GM19397 (cell line): ENCODE results near the gene MGAT5.
A peak's percentile ranks its signal among the peaks of the same experiment; 100 is the strongest.
"Not testable (repeated sequence)": the region's sequence is repeated elsewhere in the genome, so short reads cannot be mapped to it uniquely, and the experiment has no call there.

Experiments used
- ATAC-seq: cut with Tn5 transposase; IDR thresholded peaks from one replicate; pipeline ENCODE4 v1.9.1; 2021; ENCODE audit warnings: mild to moderate bottlenecking, moderate library complexity; ENCODE audit not compliant: unreplicated experiment

MGAT5 gene

DNA sequence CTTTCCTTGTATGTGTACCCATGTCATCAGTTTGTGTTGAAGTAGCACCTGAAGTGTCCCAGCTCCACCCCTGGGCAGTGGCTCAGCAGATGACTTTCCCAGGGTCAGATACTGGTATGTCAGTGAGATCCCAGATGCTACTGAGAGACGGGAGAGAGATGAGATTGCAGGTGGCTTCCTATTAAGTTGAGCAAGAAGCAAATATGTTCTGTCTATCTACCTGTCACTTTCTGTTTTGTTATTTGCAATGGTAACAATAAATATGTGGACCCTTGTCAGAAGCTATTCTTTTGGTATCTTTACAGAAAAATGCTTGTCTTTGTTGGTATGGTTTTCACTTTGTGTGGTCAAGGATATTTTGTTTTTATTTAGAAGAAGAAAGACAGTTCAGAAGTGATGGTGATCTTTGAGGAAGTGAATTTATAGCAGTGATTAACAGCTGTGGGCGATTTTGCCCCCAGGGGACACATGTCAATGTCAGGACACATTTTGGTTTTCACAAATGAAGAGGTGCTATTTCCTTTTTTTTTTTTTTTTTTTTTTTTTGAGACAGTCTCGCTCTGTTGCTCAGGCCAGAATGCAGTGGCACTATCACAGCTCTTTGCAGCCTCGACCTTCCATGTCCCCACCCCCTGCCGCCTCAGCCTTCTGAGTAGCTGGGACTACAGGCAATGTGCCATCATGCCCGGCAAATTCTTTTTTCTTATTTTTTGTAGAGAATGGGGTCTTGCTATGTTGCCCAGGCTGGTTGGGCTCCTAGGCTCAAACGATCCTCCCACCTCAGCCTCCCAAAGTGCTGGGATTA, 21.4 kb downstream of the MGAT5 start:
- ATAC-seq: peak; percentile 72

DNA sequence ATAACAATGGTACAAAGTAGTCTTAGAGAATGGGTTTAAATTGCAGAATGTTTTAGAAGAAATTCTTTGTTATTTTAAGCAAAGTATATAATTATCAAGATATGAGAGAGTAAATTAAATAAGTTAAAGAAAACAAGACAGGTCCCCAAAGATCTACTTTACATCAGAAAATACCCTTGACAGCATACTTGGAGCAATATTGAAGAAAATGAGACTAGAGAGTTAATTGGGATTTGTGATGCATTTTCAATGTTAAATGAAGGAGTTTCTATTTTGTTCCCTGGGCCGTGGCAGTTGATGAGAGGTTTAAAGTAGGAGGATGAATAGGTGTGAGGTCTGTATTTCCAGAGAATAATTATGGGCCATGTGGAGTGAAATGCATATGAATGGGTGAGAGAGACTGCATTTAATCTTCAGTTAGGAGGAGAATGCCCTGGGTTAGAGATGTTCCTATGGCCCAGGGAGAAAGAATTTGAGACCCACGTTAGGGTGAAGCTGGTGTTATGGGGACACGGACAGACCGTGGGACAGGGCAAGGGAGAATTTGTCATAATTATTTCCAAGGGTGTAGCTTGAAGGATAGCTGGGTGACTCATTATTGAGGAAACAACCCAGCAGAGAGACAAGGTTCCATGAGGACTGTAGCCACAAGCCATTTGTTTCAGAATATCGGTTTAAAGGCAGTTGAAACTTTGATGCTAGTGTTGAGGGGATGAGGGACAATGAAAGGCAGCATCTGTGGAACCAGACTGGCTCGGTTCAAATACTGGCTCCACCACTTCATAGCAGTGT, 22.7 kb downstream of the MGAT5 start:
- ATAC-seq: no peak

DNA sequence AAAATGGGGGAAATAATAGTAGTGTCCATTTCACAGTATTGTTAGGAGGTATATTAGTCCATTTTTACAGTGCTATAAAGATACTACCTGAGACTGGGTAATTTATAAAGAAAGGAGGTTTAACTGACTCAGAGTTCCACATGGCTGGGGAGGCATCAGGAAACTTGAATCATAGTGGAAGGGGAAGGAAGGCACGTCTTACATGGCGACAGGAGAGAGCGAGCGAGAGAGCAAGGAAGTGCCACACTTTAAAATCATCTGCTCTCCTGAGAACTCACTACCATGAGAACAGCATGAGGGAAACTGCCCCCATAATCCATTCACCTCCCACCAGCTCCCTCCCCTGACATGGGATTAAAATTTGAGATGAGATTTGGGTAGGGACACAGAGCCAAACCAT, 23.4 kb downstream of the MGAT5 start:
- no peak for ATAC-seq

DNA sequence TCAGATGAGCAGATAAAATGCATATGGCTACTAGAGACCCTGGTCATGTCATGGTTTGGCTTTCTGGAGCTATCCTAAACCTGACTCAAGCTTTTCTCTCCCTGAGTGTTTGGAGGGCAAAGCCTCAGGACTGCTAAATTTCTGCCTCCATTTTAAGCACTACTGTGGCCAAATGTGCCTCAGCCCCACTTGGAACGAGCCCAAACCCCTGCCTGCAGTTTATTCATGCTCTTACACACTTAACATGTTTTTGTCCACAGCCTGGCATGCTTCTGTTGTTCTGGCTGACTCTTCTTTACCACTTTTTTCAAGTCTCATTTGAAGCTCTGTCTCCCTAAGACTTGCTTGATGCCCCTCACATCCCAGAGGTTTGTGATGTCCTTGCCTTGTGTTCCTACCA, 24.7 kb downstream of the MGAT5 start:
- no peak for ATAC-seq

DNA sequence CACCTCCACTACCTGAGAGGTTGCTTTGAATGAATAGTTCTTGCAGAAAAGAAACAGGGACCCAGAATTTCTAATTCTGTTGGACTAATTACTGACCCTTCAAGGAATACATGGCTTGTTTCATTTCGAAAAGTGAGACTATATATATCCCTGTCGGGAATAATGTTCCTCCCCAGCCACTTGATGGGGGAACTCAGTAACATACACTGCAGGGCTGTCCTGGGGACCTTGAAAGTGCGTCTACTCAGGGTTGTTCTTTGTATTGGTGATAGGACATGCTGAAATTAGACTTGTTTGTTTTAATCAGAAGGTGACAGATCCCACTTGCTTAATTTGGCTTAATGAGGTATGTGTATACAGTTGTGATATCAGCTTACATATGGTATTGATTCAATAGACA, 25.5 kb downstream of the MGAT5 start:
- ATAC-seq: no peak

DNA sequence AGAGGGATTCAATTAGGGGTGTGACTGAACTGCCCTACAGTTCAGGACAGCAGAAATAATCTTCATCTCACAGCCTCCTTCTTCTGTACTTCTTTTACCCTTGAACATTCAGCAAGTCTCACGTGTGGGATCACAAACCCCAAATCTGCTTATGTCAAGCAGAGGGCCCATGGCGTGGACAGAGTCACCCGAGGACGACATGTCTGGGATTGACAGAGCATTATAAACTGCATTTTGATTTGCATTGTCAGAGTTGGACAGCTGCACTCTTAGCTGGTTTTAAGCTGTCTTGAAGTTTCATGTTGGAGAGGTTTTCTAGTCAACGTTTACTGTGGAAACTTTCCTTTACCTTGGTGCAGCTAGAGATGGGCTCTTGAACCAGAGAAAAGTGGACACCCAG, 26.4 kb downstream of the MGAT5 start:
- ATAC-seq: no peak

DNA sequence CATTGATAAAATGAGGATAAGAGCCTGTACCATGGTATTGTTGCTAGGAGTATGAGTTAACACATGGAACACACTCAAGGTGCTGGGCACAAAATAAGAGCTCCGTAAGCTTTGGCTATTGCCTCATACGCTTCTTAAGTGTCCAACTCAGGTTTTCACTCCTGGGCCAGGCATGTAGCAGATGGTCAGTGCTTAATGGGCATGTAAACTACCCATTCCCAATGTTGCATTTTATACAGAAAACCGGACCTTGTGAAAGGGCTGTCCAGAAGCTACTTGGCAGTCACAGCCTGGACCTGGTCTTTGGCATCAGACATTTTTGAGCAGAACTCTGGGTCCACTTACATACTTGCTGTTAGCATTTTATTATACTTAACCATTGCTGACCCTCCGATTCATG, 26.9 kb downstream of the MGAT5 start:
- ATAC-seq: no peak

DNA sequence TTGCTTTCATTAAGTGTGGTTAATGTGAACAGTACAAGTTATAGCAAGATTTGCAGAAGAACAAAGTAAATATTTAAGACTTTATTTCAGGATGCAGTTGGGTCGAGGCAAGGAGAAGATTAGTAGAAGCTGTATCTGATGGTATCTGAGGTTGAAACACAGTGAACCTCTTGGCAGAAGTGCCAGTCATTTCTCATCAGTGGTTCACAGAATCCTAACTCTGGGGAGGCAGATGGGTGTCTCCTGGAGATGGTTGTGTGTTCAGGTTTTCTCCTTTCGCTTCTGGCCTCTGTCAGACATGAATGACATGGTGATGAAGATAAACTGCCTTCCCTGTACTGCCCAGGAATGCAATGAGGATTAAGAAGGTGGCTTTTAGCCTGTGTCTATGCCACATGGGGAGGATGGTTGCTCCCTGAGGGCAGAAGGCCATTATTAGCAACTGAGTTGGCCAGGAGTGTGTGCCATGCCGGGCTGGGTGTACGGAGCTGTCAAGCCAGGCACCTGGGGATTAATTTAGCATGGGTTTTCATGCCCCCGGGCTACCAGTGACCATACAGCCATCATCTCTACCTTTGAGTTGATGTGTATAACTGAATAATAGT, 28.0 kb downstream of the MGAT5 start:
- no peak for ATAC-seq

DNA sequence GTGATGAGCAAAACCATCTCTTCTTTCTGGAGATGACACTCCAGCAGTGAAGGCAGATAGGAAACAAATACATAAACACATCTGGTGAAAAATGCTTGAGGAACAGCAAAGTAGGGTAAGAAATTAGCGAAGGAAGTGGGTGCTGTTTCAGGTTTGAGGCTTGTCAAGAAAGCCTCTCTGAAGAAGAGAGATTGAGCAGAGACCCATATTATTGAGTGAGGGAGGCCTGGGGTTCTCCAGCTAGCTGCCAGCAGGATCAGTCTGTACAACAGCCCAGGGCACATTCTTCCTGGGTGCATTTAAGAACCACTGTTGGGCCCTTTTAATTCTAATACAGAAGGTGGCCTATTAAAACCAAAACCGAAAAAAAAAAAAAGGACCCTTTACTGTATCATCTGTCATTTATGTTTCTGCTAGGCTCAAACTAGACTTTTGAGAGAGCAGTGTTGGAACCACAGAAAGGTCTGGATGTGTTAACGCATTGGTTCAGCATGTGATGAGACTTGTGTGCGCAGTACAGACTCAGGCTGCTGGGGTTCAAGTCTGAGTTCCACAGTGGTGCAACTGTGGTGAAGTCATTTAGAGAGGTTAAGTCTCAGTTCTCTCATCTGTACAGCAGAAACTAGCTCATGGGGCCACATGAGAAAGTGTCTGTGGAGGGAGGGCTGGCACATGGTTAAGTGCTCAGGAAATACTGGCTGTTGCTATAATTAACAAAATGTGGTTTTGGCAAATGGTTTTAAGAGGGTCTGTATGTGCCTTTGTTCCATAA, 28.9 kb downstream of the MGAT5 start:
- peak; percentile 84 for ATAC-seq

DNA sequence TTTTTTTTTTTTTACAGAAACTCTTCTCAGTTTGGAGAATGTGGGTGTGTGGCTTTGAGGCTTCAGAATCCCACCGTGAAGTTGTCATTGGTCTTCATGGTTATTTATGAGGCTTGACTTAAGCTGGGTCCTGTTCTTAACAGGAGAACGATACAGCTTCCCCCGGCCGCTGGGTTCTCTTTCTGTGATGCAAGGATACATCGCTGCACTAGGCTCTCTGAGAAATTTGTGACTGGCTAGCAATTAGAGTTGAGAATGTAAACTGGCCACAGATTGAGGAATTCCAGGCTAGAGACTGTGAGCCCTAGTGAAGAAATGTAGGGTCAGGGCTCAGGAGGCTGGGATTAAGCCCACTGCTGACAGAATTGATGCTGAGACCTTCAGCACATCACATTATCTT, 29.8 kb downstream of the MGAT5 start:
- no peak for ATAC-seq

DNA sequence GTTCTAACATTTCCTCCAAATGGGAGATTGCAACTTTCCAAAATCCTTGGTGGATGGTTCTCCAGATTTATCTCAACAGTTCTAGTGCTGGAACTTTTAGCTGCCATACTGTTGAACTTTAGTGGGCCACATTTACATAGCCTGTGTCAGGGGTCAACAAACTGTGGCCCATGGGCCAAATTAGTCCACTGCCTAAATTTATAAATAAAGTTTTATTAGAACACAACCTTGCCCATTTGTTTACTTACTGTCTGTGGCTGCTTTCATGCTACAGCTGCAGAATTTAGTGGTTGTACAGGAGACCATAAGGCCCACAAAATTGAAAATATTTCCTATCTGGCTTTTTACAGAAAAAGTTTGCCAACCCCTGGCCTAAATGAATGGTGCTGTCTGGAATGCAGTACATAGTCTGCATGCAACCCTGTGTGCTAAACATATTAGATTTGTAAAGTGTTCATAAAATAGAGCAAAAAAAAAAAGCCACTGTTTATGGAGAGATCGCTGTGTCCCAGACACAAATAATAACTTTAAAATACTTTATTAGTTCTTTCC, 30.3 kb downstream of the MGAT5 start:
- ATAC-seq: no peak

DNA sequence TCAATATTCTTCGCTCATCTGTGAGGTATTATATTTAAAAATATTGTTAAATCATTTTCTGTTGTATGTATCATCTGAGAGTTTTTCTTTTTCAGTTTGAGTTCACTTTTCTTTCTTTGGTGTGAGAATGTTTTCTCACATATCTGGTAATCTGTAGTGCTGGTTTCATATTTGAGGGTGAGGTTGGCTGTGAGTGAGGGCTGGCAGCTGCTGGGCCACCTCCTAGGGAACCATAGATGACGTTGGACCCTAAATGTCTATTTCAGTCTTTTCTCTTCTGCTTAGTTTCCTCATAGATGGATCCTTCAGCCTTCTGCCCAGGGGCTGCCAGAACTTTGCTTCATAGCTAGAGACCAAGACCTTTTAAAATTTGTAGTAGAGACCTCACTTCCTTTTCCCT, 33.5 kb downstream of the MGAT5 start:
- ATAC-seq: peak; percentile 31

DNA sequence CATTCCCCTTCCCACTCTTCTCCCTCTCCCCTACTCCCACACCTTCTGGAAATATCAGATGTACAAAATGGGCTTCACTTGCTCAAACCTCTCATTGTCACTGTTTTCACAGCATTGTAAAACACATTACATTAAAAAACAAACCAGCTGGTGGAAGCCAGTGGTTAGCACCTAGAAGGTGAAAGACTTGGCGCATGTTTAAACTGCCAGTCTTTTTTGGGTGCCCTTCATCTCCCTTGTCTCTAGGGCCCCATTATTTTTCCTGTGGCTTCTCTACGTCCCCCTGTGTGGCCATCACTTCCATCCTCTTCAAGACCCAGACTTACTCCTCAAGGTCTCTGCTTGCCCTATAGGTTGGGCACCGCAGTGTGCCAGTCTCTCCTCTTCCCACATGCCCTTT, 34.9 kb downstream of the MGAT5 start:
- ATAC-seq: no peak

DNA sequence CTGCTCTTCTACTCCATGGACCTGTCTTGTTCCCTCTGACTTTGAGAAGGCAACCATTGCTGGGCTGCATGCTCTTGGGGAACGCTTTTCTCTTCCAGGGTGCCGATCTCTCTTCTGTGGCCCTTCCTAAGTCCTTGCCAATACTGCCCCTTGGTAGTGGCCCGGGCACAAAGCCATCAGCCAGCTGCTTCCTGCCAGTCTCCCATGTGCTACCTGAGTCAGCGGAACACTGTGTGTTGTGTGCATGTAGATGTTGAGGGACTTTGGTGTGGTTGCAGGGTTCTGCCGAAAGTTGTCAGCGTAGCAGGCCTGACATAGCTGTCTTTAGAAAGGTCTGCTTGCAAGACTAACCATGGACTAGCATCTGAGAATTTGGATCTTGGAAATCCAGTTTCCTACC, 35.4 kb downstream of the MGAT5 start:
- no peak for ATAC-seq

DNA sequence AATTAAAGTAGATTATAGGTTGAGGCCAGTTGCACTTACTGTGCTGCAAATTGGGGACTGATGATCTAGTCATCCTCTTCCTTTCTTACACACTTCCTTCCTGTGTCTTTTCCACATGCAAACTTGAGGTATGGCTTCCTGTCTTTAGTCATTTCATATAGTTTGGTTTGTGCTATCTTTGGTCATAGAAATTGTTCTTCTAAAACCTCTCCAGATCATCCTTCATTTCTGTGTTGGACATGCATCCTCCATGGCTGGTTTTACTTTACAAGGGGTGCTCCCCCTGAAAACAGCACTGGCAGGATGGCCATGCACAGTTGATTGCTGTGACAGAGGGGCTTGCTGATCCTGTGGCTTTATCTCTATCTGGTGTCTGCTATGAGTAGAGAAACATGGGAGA, 36.5 kb downstream of the MGAT5 start:
- ATAC-seq: peak; percentile 42

DNA sequence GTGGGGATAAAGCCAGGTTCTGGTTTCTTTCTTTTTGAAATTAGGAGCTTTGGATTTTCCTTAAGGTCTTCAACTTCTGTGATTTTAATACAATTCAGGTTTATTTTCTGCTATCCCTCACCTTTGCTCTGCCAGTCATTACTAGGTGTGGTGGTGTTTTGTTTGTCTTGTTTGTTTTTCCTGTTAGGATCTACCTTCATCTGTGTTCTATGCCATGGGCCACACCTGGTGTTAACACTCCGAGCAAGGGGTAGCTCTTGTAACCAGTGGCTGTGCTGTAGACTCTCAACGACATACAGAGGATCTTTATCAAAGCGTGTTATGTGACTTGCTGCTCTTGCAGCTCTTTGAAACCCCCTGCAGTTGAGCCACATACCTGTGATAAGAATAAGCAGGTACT, 38.6 kb downstream of the MGAT5 start:
- no peak for ATAC-seq

DNA sequence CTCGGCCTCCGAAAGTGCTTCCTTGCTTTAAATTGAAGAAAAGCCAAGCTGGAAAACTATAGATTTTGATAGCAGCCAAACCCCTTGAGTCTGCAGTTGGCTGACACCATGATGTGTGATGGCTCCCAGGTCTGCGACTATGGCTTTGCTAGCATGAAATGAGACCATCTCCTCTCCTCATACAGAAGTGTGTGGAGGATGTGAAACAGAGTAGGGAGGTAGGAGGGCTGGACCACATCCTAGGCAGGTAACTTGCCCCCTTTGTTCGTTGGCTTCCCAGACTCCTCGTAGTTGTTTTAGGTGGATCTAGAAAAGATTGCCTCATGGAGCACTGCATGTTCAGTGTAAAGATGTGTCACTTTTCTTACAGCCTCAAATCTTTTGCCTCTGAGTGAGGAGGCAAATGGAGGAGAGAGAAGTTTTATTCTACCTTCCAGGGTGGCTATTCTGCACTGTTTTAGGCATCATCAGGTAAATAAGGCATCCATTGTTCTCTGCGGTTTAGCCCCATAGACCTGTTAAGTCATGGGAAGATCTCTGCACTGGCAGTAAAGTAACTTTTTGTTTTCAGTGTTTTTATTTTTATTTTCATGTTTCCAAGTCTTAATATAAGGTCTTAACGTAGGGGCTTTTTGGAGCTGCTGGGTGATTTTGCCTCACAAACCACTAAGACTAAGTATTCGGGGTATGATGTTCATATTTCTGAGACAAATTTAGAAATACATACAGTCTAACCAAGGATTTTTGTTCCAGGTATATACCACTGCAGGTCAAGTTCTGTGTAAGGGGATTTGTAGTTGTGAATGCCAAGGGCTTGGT, 40.1 kb downstream of the MGAT5 start:
- ATAC-seq: no peak

DNA sequence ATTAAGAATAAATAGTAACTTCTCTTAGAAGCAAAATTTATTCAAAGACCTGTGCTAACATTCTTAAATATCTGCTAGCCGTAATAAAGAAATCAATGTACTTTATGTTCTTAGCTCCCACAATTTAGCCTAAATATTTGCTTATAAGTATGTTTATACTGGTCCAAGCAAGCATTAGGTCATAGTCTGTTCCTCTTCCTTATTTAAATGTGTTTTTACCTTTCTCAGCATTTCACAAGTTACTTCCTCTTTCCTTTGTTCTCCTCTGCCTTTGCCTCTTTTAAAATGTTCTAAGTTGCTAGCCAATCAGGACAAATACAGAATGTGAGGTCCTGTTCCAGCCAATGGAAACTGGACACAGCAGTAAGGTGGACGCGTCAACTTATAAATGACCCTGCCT, 40.7 kb downstream of the MGAT5 start:
- ATAC-seq: not testable (repeated sequence)

DNA sequence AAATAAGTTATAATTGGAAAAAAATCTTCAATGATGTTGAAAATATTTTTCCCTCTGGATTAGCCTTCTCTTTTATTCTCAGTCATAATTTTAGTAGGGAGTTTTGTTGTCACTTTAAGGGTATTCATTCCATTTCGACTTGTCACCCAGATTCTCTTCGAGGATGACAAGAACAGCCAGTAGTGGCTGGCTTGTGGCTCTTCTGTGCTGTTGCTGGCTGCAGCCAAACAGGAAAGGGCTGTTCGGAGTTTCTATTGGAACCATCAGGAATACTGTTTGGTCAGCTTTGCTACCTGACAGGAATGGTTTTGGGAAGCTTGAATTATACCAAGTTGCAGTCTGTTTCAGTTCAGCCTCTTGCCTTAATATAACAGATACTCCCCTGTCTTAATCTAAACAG, 41.6 kb downstream of the MGAT5 start:
- no peak for ATAC-seq

DNA sequence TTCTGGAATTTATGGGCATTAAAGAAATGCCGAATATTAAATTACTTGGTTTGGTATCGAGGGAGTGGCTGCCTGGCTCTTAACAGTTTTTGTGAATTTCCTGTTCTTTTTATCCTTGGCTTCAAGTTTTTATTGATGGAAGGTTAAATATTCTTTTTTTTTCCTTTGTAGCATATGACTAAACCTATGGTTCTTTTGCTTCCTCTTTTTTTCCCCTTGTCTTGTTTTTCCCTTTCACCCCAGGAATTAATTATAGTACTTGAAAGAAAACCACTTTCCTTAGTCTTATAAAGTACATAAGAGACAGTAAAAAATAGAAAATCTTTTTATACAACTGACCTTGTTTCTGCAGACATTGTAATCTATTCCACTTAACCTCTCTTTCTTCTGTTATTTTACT, 42.4 kb downstream of the MGAT5 start:
- ATAC-seq: no peak
